COR-L47 (cell line): Measurements from ENCODE around the gene C19orf33.
"Not testable (repeated sequence)": the region's sequence is repeated elsewhere in the genome, so short reads cannot be mapped to it uniquely, and the experiment has no call there.

Source experiments
- DNase-seq: peaks from one replicate; lab custom pipeline; 2025; lab: John Stamatoyannopoulos, UW

C19orf33 gene

GRCh38 chr19:38303517-38304351 lies at the start of gene C19orf33:
Gene C19orf33, plus strand, starts transcription at chr19:38304251. Its CDS starts 11 bp downstream, at chr19:38304262.
- DNase-seq, result no peak

- no peak for DNase-seq
These were observed 48.6 kb upstream of the C19orf33 start for GRCh38 chr19:38255383-38256014.

GRCh38 chr19:38261942-38262341 lies 42.1 kb upstream of the C19orf33 start:
- not testable (repeated sequence) for DNase-seq

- DNase-seq, result no peak
These were observed 41.3 kb upstream of the C19orf33 start for GRCh38 chr19:38262585-38263268.

- peak; percentile 97 for DNase-seq
These were observed 40.2 kb upstream of the C19orf33 start for GRCh38 chr19:38263689-38264485.

- peak; percentile 97 for DNase-seq
These were observed 39.4 kb upstream of the C19orf33 start, which contains the start of gene SPINT2 for GRCh38 chr19:38264486-38265212. Gene SPINT2, plus strand, starts transcription at chr19:38264573. Its CDS starts 320 bp downstream, at chr19:38264893.

- no peak for DNase-seq
These were observed 38.7 kb upstream of the C19orf33 start for GRCh38 chr19:38265213-38265861.

- no peak for DNase-seq
These were observed 38.1 kb upstream of the C19orf33 start for GRCh38 chr19:38265921-38266429.

- DNase-seq, result no peak
These were observed 37.0 kb upstream of the C19orf33 start for GRCh38 chr19:38266981-38267597.

GRCh38 chr19:38267761-38268483 lies 36.1 kb upstream of the C19orf33 start:
- no peak for DNase-seq

- DNase-seq, result no peak
These were observed 35.5 kb upstream of the C19orf33 start for GRCh38 chr19:38268539-38268938.

GRCh38 chr19:38270587-38271167 lies 33.4 kb upstream of the C19orf33 start:
- peak; percentile 14 for DNase-seq

GRCh38 chr19:38273499-38273898 lies 30.6 kb upstream of the C19orf33 start:
- DNase-seq, result no peak

- no peak for DNase-seq
These were observed 29.3 kb upstream of the C19orf33 start for GRCh38 chr19:38274739-38275138.

- DNase-seq, result no peak
These were observed 27.0 kb upstream of the C19orf33 start for GRCh38 chr19:38276942-38277517.

- no peak for DNase-seq
These were observed 26.5 kb upstream of the C19orf33 start for GRCh38 chr19:38277549-38277948.

- DNase-seq, result no peak
These were observed 25.9 kb upstream of the C19orf33 start for GRCh38 chr19:38277969-38278680.

GRCh38 chr19:38278751-38279150 lies 25.3 kb upstream of the C19orf33 start:
- DNase-seq, result no peak
